Gastroesophageal sphincter (tissue), 4 donors: ENCODE measurements around the gene FADS3. TPM values are rescaled to one million over a fixed set of nuclear protein-coding genes. Genes with fewer than 3 reads are reported as not detected.

ENCODE experiments used
- ATAC-seq: fragments of 150-250 bp; one replicate; pipeline ENCODE4 v1.9.1; 2016; ENCODE audit warnings: mild to moderate bottlenecking, moderate library complexity
- H3K27ac ChIP-seq, 4 donors: fragments of 200-600 bp; sonication (generic) in 3 of 4; 1 replicate in 3 of 4; 2 replicates in 1 of 4; pipeline ENCODE4 v1.5.1; 2016 to 2019
- H3K27me3 ChIP-seq: fragments of 200-600 bp; sonication (generic); one replicate; pipeline ENCODE4 v1.5.1; 2019
- H3K36me3 ChIP-seq, 2 donors: fragments of 200-600 bp; sonication (generic); one replicate each; pipeline ENCODE4 v1.5.1; 2019; ENCODE audit warnings: control low read depth in 1 of 2
- H3K4me1 ChIP-seq, 3 donors: fragments of 200-600 bp; sonication (generic); 1 replicate in 2 of 3; 2 replicates in 1 of 3; pipeline ENCODE4 v1.5.1; 2016 to 2019; ENCODE audit warnings: control low read depth in 2 of 3
- H3K4me3 ChIP-seq, 2 donors: fragments of 200-600 bp; sonication (generic); one replicate each; pipeline ENCODE4 v1.5.1; 2019; ENCODE audit warnings: mild to moderate bottlenecking in 1 of 2, moderate library complexity in 1 of 2
- H3K9me3 ChIP-seq, 3 donors: fragments of 200-600 bp; sonication (generic); one replicate each; pipeline ENCODE4 v1.5.1; 2017 to 2019; ENCODE audit warnings: control low read depth in 2 of 3
- EP300 ChIP-seq: sonication (generic); formaldehyde crosslinking; IDR thresholded peaks from one replicate; pipeline ENCODE4 v1.6.1; 2017; ENCODE audit warnings: antibody characterized with exemption, mild to moderate bottlenecking
- POLR2A ChIP-seq, 2 donors: fragments of 450-650 bp; IDR thresholded peaks; one replicate each; pipeline ENCODE4 v1.6.1; 2017; ENCODE audit warnings: antibody characterized with exemption in 2 of 2, mild to moderate bottlenecking in 2 of 2, moderate library complexity in 1 of 2
- POLR2AphosphoS5 ChIP-seq: sonication (generic); formaldehyde crosslinking; IDR thresholded peaks from one replicate; pipeline ENCODE4 v1.6.1; 2017; ENCODE audit warnings: antibody characterized with exemption
- WGBS, 2 donors: methylation state at CpG; one replicate each; pipeline ENCODE4 v1.1.5; 2018; ENCODE audit warnings: low coverage in 1 of 2; 5-methylcytosine and 5-hydroxymethylcytosine counted together
- total RNA-seq, 4 donors: library from RNA; depleted of rRNA; stranded (reverse); fragments of >200 nt; gene quantifications; one replicate each; pipeline ENCODE4 v1.1.0, GENCODE V29; 2016
- TF ChIP-seq, protein P1 (sequence below), 4 experiments: fragments of 200-600 bp in 2 of 4; fragments of 450-650 bp in 2 of 4; sonication (generic) in 1 of 4; IDR thresholded peaks; one replicate each; pipeline ENCODE4 v1.5.1; 2017 to 2019; ENCODE audit warnings: antibody characterized with exemption in 4 of 4, mild to moderate bottlenecking in 2 of 4, moderate library complexity in 2 of 4

FADS3 gene
- total RNA-seq, 4 donors from 2014 or later = 41.6 to 81.6 (median 60.5) TPM

DNA sequence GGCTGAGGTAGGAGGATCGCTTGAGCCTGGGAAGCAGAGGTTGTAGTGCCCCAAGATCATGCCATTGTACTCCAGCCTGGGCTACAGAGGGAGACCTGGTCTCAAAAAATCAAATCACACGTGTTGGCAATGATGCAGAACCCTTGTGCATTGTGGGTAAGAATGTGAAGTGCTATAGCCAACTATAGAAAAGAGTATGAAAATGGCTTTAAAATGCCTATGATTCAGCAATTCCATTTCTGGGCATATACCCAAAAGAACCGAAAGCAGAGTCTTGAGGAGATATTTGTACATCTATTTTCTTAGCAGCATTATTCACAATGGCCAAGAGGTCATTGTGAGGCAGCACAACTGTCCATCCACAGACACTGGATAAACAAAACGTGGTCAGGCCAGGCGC, 2.6 kb upstream of the FADS3 start:
- TF ChIP-seq EP300 (no peak), POLR2A (IDR thresholded peaks at IDR 0.05) (no peak), POLR2AphosphoS5 (no peak)
- TF ChIP-seq, protein P1, sequence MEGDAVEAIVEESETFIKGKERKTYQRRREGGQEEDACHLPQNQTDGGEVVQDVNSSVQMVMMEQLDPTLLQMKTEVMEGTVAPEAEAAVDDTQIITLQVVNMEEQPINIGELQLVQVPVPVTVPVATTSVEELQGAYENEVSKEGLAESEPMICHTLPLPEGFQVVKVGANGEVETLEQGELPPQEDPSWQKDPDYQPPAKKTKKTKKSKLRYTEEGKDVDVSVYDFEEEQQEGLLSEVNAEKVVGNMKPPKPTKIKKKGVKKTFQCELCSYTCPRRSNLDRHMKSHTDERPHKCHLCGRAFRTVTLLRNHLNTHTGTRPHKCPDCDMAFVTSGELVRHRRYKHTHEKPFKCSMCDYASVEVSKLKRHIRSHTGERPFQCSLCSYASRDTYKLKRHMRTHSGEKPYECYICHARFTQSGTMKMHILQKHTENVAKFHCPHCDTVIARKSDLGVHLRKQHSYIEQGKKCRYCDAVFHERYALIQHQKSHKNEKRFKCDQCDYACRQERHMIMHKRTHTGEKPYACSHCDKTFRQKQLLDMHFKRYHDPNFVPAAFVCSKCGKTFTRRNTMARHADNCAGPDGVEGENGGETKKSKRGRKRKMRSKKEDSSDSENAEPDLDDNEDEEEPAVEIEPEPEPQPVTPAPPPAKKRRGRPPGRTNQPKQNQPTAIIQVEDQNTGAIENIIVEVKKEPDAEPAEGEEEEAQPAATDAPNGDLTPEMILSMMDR (IDR thresholded peaks at IDR 0.05) = no peak
- ATAC-seq = no peak
- H3K4me1 ChIP-seq = peaks cover 4 to 46% (median 29%) of the 10 kb centered on the region in 3 donors
- no peak overlapping the region for H3K4me3 ChIP-seq
- peaks cover 0 to 19% of the 10 kb centered on the region in 2 donors for H3K36me3 ChIP-seq
- H3K27ac ChIP-seq = peak overlapping the region in 2 of 4 donors; percentile 29 to 35
- H3K27me3 ChIP-seq = no peaks in the 10 kb centered on the region
- WGBS, 2 donors = 0 to 49% methylated on average over 2 to 5 of the region's 5 CpGs
- H3K9me3 ChIP-seq = no peaks in the 10 kb centered on the region

DNA sequence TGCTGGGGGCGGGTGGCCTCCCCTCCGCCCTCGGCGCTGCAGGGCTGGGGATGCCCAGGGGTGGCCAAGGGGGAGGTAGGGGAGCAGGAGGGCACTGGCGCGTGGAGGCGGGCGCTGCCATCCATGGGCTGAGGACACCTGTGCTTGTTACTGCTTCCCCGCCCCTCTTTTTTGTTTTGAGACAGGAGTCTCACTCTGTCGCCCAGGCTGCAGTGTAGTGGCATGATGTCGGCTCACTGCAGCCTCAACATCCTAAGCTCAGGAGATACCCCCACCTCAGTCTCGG, 683 bp upstream of the FADS3 start:
- no peak for TF ChIP-seq POLR2A (IDR thresholded peaks at IDR 0.05)
- TF ChIP-seq, protein P1 (IDR thresholded peaks at IDR 0.05) = no peak
- no peak for TF ChIP-seq POLR2AphosphoS5
- peak overlapping the region; percentile 21 to 93 for H3K4me3 ChIP-seq
- H3K36me3 ChIP-seq = peaks cover 0 to 6% of the 10 kb centered on the region in 2 donors
- H3K27ac ChIP-seq = peak overlapping the region; percentile 54 to 96 (median 91)
- ATAC-seq = no peak
- no peaks in the 10 kb centered on the region for H3K27me3 ChIP-seq
- peaks cover 4 to 49% (median 29%) of the 10 kb centered on the region in 3 donors for H3K4me1 ChIP-seq
- no peaks in the 10 kb centered on the region for H3K9me3 ChIP-seq
- WGBS, 2 donors = 50 to 60% methylated on average over 1 to 3 of the region's 12 CpGs

DNA sequence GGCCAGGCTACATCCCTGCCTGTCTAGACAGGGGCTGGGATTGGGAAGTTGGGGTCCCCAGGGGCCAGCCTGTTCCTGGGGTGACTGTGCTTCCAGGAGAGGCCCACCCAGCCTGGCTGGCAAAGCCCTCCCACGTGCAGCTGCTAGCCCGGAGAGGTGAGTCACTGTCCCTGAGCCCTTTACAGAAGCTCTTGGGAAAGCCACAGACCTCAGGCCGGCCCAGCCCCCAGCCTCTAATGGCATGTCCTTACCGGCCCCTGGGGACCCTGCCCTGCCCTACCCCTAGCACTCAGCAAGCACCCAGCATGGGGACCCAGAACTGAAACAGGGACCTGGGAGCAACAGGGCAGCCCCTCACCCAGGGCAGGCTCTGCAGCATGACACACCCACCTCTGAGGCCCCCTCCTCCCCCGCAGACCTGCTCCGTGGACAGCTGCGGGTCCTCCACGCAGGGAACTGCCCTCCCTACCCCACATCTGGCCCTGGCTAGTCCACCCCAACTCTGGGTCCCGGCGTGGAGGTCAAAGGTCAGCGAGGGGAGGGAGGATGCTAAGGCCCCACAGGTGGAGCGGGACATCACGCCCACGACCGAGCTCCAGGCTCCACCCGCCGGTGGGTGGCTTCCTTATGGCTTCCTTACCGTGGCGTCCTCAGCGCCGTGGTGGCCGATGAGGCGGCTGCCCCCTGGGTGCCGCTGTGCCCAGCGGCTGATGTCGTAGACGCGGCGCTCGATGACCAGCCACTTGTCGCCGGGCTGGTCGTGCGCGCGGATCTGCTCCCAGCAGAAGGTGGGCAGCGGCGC, 615 bp downstream of the FADS3 start:
- no CpG with 5 or more reads among the region's 38 CpGs for WGBS, 2 donors
- peak; percentile 16 for ATAC-seq
- Histone ChIP-seq H3K4me1 (peaks cover 4 to 61% (median 29%) of the 10 kb centered on the region in 3 donors), H3K4me3 (peak overlapping the region; percentile 93), H3K9me3 (no peaks in the 10 kb centered on the region), H3K27me3 (no peaks in the 10 kb centered on the region), H3K27ac (peak overlapping the region; percentile 88 to 96 (median 92)), H3K36me3 (no peaks in the 10 kb centered on the region)
- no peak for TF ChIP-seq EP300
- TF ChIP-seq, protein P1 (IDR thresholded peaks at IDR 0.05) = peak in 2 of 4 experiments; percentile 16 to 22
- TF ChIP-seq POLR2A (IDR thresholded peaks at IDR 0.05) = no peak
- peak; percentile 41 for TF ChIP-seq POLR2AphosphoS5

- no peaks in the 10 kb centered on the region for H3K27me3 ChIP-seq
- peak overlapping the region in 1 of 2 donors; percentile 93 for H3K4me3 ChIP-seq
- peak overlapping the region in 3 of 4 donors; percentile 88 to 96 (median 94) for H3K27ac ChIP-seq
- WGBS, 2 donors = 71 to 86% methylated on average over 6 to 10 of the region's 10 CpGs
- no peaks in the 10 kb centered on the region for H3K36me3 ChIP-seq
- peaks cover 4 to 61% (median 29%) of the 10 kb centered on the region in 3 donors for H3K4me1 ChIP-seq
- ATAC-seq = no peak
- H3K9me3 ChIP-seq = no peaks in the 10 kb centered on the region
- no peak for TF ChIP-seq POLR2AphosphoS5
- no peak for TF ChIP-seq POLR2A (IDR thresholded peaks at IDR 0.05)
- TF ChIP-seq, protein P1 (IDR thresholded peaks at IDR 0.05) = no peak
- no peak for TF ChIP-seq EP300
These were observed 1.5 kb downstream of the FADS3 start for GRCh38 chr11:61889831-61890230.

GRCh38 chr11:61888590-61888989, 2.8 kb downstream of the FADS3 start:
- no peak for TF ChIP-seq EP300
- TF ChIP-seq POLR2A (IDR thresholded peaks at IDR 0.05) = no peak
- no peak for TF ChIP-seq POLR2AphosphoS5
- TF ChIP-seq, protein P1 (IDR thresholded peaks at IDR 0.05) = no peak
- Histone ChIP-seq H3K4me1 (peaks cover 4 to 61% (median 29%) of the 10 kb centered on the region in 3 donors), H3K9me3 (no peaks in the 10 kb centered on the region), H3K4me3 (no peak overlapping the region), H3K36me3 (no peaks in the 10 kb centered on the region), H3K27ac (peak overlapping the region; percentile 49 to 88 (median 82)), H3K27me3 (no peaks in the 10 kb centered on the region)
- ATAC-seq = no peak
- 84% methylated on average over 6 of the region's 12 CpGs; no CpG with 5 or more reads in 1 of the 2 donors for WGBS, 2 donors
